HepG2 (cell line): Measurements from ENCODE around the gene HEATR5B. TPM values are rescaled to one million over a fixed set of nuclear protein-coding genes. Genes with fewer than 3 reads are reported as not detected.

Experiments
- ATAC-seq: fragments of 200-7000 bp; cut with Tn5 transposase; 3 replicates; pipeline ENCODE4 v1.9.1; 2020; ENCODE audit warnings: mild to moderate bottlenecking, moderate library complexity
- BruUV-seq: library from RNA; stranded (reverse); fragments of 400-500 nt; replicated peaks from 2 replicates; lab custom pipeline; 2021; lab: Mats Ljungman, UMichigan
- CTCF ChIA-PET: fragments of 300-600 bp; formaldehyde crosslinking; extraction: SDS; loops from one replicate; lab custom pipeline; 2021; ENCODE audit warnings: low total read pairs, inconsistent platforms, low intra/inter-chr PET ratio; lab: Yijun Ruan, JAX
- POLR2A ChIA-PET: fragments of 350-600 bp; sonication (Branson Sonifier 250); formaldehyde crosslinking; loops from one replicate; lab custom pipeline; 2020; ENCODE audit warnings: antibody characterized with exemption, inconsistent platforms; lab: Yijun Ruan, JAX
- DNase-seq: peaks from one replicate; pipeline ENCODE4 v3.0.0-alpha.2; 2015; ENCODE audit warnings: low spot score
- FAIRE-seq: peaks from 3 replicates; lab custom pipeline; 2011; peaks lifted over from hg19 to GRCh38; lab: Jason Lieb, UNC
- H2AFZ ChIP-seq: one replicate; pipeline ENCODE4 v1.6.1; 2011; ENCODE audit warnings: low read length, inconsistent platforms
- H3K27ac ChIP-seq: fragments of 300-600 bp; 3 replicates; pipeline ENCODE4 v1.8.0; 2011; ENCODE audit warnings: mixed run types, mild to moderate bottlenecking, mixed read lengths, low read length, inconsistent platforms; ENCODE audit not compliant: insufficient read depth; ENCODE audit errors: extremely low read length
- H3K27me3 ChIP-seq, 2 experiments: fragments of 200-600 bp in 1 of 2; 2 replicates in 1 of 2; 3 replicates in 1 of 2; pipeline versions ENCODE4 v1.6.0 to v1.8.0; 2011; ENCODE audit warnings: low read length in 2 of 2, mild to moderate bottlenecking in 2 of 2, moderate library complexity in 2 of 2, inconsistent platforms in 1 of 2; ENCODE audit not compliant: insufficient read depth in 2 of 2, control insufficient read depth in 1 of 2
- H3K36me3 ChIP-seq, 2 experiments: fragments of 200-600 bp in 1 of 2; replicated peaks in 1 of 2; 2 replicates in 1 of 2; 3 replicates in 1 of 2; pipeline versions ENCODE4 v1.5.1 to v1.8.0; 2011; ENCODE audit warnings: low read length in 2 of 2, inconsistent platforms in 1 of 2; ENCODE audit not compliant: insufficient read depth in 2 of 2, control insufficient read depth in 1 of 2
- H3K4me1 ChIP-seq: 2 replicates; pipeline ENCODE4 v1.5.1; 2012; ENCODE audit warnings: low read length, inconsistent platforms; ENCODE audit not compliant: insufficient read depth
- H3K4me2 ChIP-seq: 2 replicates; pipeline ENCODE4 v1.6.0; 2011; ENCODE audit warnings: low read depth, low read length, inconsistent platforms
- H3K4me3 ChIP-seq, 3 experiments: fragments of 200-600 bp in 1 of 3; sonication (generic), shearing (Covaris generic) in 1 of 3; replicated peaks in 1 of 3; 2 replicates each; pipeline ENCODE4 v1.5.1; 2011 to 2016; ENCODE audit warnings: low read length in 3 of 3, inconsistent platforms in 2 of 3, low read depth in 2 of 3, mild to moderate bottlenecking in 2 of 3, control low read depth in 1 of 3, mixed read lengths in 1 of 3; ENCODE audit not compliant: insufficient read depth in 1 of 3
- H3K79me2 ChIP-seq: one replicate; pipeline ENCODE4 v1.6.1; 2011; ENCODE audit warnings: low read length, inconsistent platforms; ENCODE audit not compliant: insufficient read depth
- H3K9ac ChIP-seq: 2 replicates; pipeline ENCODE4 v1.6.0; 2011; ENCODE audit warnings: mild to moderate bottlenecking, low read depth, low read length, inconsistent platforms; ENCODE audit not compliant: insufficient read depth
- H3K9me3 ChIP-seq: 2 replicates; pipeline ENCODE4 v1.5.1; 2012; ENCODE audit warnings: mild to moderate bottlenecking, low read length
- H4K20me1 ChIP-seq: 2 replicates; pipeline ENCODE4 v1.6.0; 2011; ENCODE audit warnings: inconsistent platforms, mild to moderate bottlenecking, low read length, moderate library complexity; ENCODE audit not compliant: insufficient read depth
- CHCHD3 ChIP-seq: sonication (generic); formaldehyde crosslinking; IDR thresholded peaks from 2 replicates; pipeline ENCODE4 v1.8.0; 2022; ENCODE audit warnings: mild to moderate bottlenecking, missing genetic modification reagents, moderate library complexity
- FIP1L1 ChIP-seq: fragments of 200-400 bp; formaldehyde crosslinking; IDR thresholded peaks from 2 replicates; pipeline ENCODE4 v1.6.1; 2018; ENCODE audit warnings: low read depth, mild to moderate bottlenecking, low read length, moderate library complexity, borderline replicate concordance; ENCODE audit not compliant: insufficient read depth
- HES4 ChIP-seq: sonication (generic); formaldehyde crosslinking; IDR thresholded peaks from 2 replicates; pipeline ENCODE4 v1.9.0; 2021; ENCODE audit warnings: mild to moderate bottlenecking, missing genetic modification reagents, borderline replicate concordance
- NPAS2 ChIP-seq: sonication (generic); formaldehyde crosslinking; IDR thresholded peaks from 2 replicates; pipeline ENCODE4 v1.8.0; 2022; ENCODE audit warnings: mild to moderate bottlenecking, missing genetic modification reagents, borderline replicate concordance
- NR3C1 ChIP-seq: sonication (generic); formaldehyde crosslinking; IDR thresholded peaks from 2 replicates; pipeline ENCODE4 v1.4.0; 2020; ENCODE audit warnings: missing genetic modification reagents
- SMARCE1 ChIP-seq: fragments of 450-650 bp; IDR thresholded peaks from 2 replicates; pipeline ENCODE4 v1.6.1; 2017; ENCODE audit warnings: borderline replicate concordance
- ZBTB38 ChIP-seq: sonication (generic); formaldehyde crosslinking; IDR thresholded peaks from 2 replicates; pipeline ENCODE4 v1.5.1; 2020; ENCODE audit warnings: mild to moderate bottlenecking, missing genetic modification reagents
- ZNF235 ChIP-seq: sonication (generic); formaldehyde crosslinking; IDR thresholded peaks from 2 replicates; pipeline ENCODE4 v1.8.1; 2023; ENCODE audit warnings: mild to moderate bottlenecking, missing genetic modification reagents, borderline replicate concordance
- ZNF264 ChIP-seq: sonication (generic); formaldehyde crosslinking; IDR thresholded peaks from 2 replicates; pipeline ENCODE4 v1.4.0; 2020; ENCODE audit warnings: missing genetic modification reagents
- ZNF530 ChIP-seq: sonication (generic); formaldehyde crosslinking; IDR thresholded peaks from 2 replicates; pipeline ENCODE4 v1.5.0; 2020; ENCODE audit warnings: low read depth, mild to moderate bottlenecking, missing genetic modification reagents
- ZNF572 ChIP-seq: sonication (generic); formaldehyde crosslinking; IDR thresholded peaks from 2 replicates; pipeline ENCODE4 v1.5.1; 2020; ENCODE audit warnings: mild to moderate bottlenecking, missing genetic modification reagents
- ZNF788 ChIP-seq: sonication (generic); formaldehyde crosslinking; IDR thresholded peaks from 2 replicates; pipeline ENCODE4 v1.5.0; 2020; ENCODE audit warnings: mild to moderate bottlenecking, missing genetic modification reagents, borderline replicate concordance
- ZNF839 ChIP-seq: sonication (generic); formaldehyde crosslinking; IDR thresholded peaks from 2 replicates; pipeline ENCODE4 v1.4.0; 2020; ENCODE audit warnings: missing genetic modification reagents, mild to moderate bottlenecking, borderline replicate concordance
- ZSCAN29 ChIP-seq: sonication (generic); formaldehyde crosslinking; conservative IDR thresholded peaks from 2 replicates; pipeline ENCODE4 v1.4.0; 2020; ENCODE audit warnings: mild to moderate bottlenecking, missing genetic modification reagents
- WGBS: methylation state at CpG from one replicate; pipeline ENCODE4 v1.1.6; 2017; ENCODE audit warnings: low lambda C conversion rate; 5-methylcytosine and 5-hydroxymethylcytosine counted together
- in situ Hi-C: cut with HindIII; loops from 2 replicates; pipeline ENCODE4 v1.10.0; 2017; ENCODE audit warnings: low pct_unique_long_range_greater_than_20kb; ENCODE audit not compliant: extremely low pct_ligation_motif_present
- intact Hi-C: fragments of 100-400 bp; cut with micrococcal nuclease; formaldehyde crosslinking; loops from one replicate; pipeline ENCODE4 v1.10.0; 2022; ENCODE audit not compliant: unreplicated experiment
- polyA plus RNA-seq, 8 experiments: library from polyadenylated mRNA; depleted of rRNA in 3 of 8; stranded (reverse) in 7 of 8; unstranded in 1 of 8; fragments of >200 nt; fragmentation: Illumina TruSeq in 4 of 8; extraction: Trizol in 4 of 8; gene quantifications; 2 replicates each; pipeline versions ENCODE4 v1.2.1 to v1.2.3, GENCODE V29; 2011 to 2016; ENCODE audit warnings: low read depth in 4 of 8, missing spikeins in 1 of 8, mixed read lengths in 1 of 8; ENCODE audit not compliant: insufficient read depth in 1 of 8
- total RNA-seq, 5 experiments: library from RNA; depleted of rRNA; stranded (reverse); fragments of >200 nt; fragmentation: Illumina TruSeq; extraction: Trizol; gene quantifications; 2 replicates each; pipeline ENCODE4 v1.2.3, GENCODE V29; 2016; ENCODE audit warnings: low read depth in 1 of 5
- TF ChIP-seq, protein P1 (sequence below): sonication (generic); formaldehyde crosslinking; IDR thresholded peaks from 2 replicates; pipeline ENCODE4 v1.4.0; 2020; ENCODE audit warnings: missing genetic modification reagents
- TF ChIP-seq, protein P2 (sequence below): sonication (generic); formaldehyde crosslinking; IDR thresholded peaks from 2 replicates; pipeline ENCODE4 v1.5.0; 2020; ENCODE audit warnings: mild to moderate bottlenecking, low read depth, missing genetic modification reagents, borderline replicate concordance
- TF ChIP-seq, protein P3 (sequence below): sonication (generic); formaldehyde crosslinking; IDR thresholded peaks from 2 replicates; pipeline ENCODE4 v1.5.0; 2020; ENCODE audit warnings: missing genetic modification reagents
- TF ChIP-seq, protein P4 (sequence below): sonication (generic); formaldehyde crosslinking; IDR thresholded peaks from 2 replicates; pipeline ENCODE4 v1.8.1; 2022; ENCODE audit warnings: mild to moderate bottlenecking, missing genetic modification reagents
- TF ChIP-seq, protein P5 (sequence below): sonication (generic); formaldehyde crosslinking; IDR thresholded peaks from 2 replicates; pipeline ENCODE4 v1.4.0; 2020; ENCODE audit warnings: mild to moderate bottlenecking, low read depth, missing genetic modification reagents

The HEATR5B gene
- total and polyA plus RNA-seq, 2 of the 13 experiments (the other 11 are each of a cell fraction or from before 2014, with no cell fraction given), result 12.7 to 16.3 TPM

DNA sequence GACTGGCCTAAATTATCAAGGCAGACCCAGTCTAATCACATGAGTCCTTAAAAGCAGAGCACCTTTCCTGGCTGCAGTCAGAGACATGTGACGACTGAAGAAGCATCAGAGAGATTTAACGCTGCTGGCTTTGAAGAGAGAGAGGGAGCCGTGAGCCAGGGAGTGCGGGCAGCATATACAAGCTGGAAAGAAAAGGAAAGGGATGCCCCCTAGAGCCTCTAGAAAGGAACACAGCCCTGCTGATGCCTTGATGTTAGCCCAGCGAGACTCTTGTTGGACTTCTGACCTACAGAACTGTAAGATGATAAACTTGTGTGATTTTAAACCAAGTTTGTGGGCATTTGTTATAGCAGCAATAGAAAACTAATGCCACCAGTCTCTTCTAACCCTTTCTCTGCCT is 58.1 kb downstream of the HEATR5B start:
- intact Hi-C loops, result no loop called here
- Histone ChIP-seq H3K27me3 (no peaks in the 10 kb centered on the region), H4K20me1 (no peaks in the 10 kb centered on the region), H3K4me2 (no peak overlapping the region), H3K4me3 (no peak overlapping the region), H3K4me1 (no peaks in the 10 kb centered on the region), H3K36me3 (peaks cover 5 to 22% of the 10 kb centered on the region in 2 experiments), H2AFZ (no peak overlapping the region), H3K79me2 (no peaks in the 10 kb centered on the region), H3K9me3 (no peaks in the 10 kb centered on the region), H3K9ac (no peak overlapping the region), H3K27ac (no peak overlapping the region)
- DNase-seq, result peak; percentile 34
- no TSS peak for BruUV-seq
- CTCF ChIA-PET, result no interaction called here
- FAIRE-seq, result peak; percentile 34
- 89% methylated on average over 5 of the region's 5 CpGs for WGBS
- in situ Hi-C loops, result loop anchor here (10.0 kb wide), 1 partner anchor 241 kb away; no protein-coding TSS in a partner anchor
- POLR2A ChIA-PET, result no interaction called here
- peak; percentile 97 for ATAC-seq
- TF ChIP-seq, protein P1, sequence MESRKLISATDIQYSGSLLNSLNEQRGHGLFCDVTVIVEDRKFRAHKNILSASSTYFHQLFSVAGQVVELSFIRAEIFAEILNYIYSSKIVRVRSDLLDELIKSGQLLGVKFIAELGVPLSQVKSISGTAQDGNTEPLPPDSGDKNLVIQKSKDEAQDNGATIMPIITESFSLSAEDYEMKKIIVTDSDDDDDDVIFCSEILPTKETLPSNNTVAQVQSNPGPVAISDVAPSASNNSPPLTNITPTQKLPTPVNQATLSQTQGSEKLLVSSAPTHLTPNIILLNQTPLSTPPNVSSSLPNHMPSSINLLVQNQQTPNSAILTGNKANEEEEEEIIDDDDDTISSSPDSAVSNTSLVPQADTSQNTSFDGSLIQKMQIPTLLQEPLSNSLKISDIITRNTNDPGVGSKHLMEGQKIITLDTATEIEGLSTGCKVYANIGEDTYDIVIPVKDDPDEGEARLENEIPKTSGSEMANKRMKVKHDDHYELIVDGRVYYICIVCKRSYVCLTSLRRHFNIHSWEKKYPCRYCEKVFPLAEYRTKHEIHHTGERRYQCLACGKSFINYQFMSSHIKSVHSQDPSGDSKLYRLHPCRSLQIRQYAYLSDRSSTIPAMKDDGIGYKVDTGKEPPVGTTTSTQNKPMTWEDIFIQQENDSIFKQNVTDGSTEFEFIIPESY, result no peak
- no peak for TF ChIP-seq ZNF572 (CRISPR knock-in tag)
- no peak for TF ChIP-seq CHCHD3 (CRISPR knock-in tag)
- no peak for TF ChIP-seq ZSCAN29 (CRISPR knock-in tag)
- TF ChIP-seq ZNF788 (CRISPR knock-in tag), result no peak
- TF ChIP-seq ZNF235 (CRISPR knock-in tag), result no peak
- no peak for TF ChIP-seq FIP1L1
- no peak for TF ChIP-seq SMARCE1
- TF ChIP-seq ZNF839 (CRISPR knock-in tag), result no peak
- no peak for TF ChIP-seq ZNF530 (CRISPR knock-in tag)
- 0 out of 2 replicates have a peak, but pooled peaks have one; percentile 31 for TF ChIP-seq ZBTB38
- TF ChIP-seq, protein P2, sequence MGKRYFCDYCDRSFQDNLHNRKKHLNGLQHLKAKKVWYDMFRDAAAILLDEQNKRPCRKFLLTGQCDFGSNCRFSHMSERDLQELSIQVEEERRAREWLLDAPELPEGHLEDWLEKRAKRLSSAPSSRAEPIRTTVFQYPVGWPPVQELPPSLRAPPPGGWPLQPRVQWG, result no peak
- TF ChIP-seq, protein P3, sequence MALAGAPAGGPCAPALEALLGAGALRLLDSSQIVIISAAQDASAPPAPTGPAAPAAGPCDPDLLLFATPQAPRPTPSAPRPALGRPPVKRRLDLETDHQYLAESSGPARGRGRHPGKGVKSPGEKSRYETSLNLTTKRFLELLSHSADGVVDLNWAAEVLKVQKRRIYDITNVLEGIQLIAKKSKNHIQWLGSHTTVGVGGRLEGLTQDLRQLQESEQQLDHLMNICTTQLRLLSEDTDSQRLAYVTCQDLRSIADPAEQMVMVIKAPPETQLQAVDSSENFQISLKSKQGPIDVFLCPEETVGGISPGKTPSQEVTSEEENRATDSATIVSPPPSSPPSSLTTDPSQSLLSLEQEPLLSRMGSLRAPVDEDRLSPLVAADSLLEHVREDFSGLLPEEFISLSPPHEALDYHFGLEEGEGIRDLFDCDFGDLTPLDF (CRISPR knock-in tag), result no peak
- no peak for TF ChIP-seq NR3C1
- no peak for TF ChIP-seq HES4
- TF ChIP-seq, protein P4, sequence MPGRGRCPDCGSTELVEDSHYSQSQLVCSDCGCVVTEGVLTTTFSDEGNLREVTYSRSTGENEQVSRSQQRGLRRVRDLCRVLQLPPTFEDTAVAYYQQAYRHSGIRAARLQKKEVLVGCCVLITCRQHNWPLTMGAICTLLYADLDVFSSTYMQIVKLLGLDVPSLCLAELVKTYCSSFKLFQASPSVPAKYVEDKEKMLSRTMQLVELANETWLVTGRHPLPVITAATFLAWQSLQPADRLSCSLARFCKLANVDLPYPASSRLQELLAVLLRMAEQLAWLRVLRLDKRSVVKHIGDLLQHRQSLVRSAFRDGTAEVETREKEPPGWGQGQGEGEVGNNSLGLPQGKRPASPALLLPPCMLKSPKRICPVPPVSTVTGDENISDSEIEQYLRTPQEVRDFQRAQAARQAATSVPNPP, result no peak
- no peak for TF ChIP-seq ZNF264 (CRISPR knock-in tag)
- no peak for TF ChIP-seq NPAS2 (CRISPR knock-in tag)
- TF ChIP-seq, protein P5, sequence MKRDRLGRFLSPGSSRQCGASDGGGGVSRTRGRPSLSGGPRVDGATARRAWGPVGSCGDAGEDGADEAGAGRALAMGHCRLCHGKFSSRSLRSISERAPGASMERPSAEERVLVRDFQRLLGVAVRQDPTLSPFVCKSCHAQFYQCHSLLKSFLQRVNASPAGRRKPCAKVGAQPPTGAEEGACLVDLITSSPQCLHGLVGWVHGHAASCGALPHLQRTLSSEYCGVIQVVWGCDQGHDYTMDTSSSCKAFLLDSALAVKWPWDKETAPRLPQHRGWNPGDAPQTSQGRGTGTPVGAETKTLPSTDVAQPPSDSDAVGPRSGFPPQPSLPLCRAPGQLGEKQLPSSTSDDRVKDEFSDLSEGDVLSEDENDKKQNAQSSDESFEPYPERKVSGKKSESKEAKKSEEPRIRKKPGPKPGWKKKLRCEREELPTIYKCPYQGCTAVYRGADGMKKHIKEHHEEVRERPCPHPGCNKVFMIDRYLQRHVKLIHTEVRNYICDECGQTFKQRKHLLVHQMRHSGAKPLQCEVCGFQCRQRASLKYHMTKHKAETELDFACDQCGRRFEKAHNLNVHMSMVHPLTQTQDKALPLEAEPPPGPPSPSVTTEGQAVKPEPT, result no peak
